HG03378 (cell line): ENCODE results near the gene SLC26A2.
A peak's percentile ranks its signal among the peaks of the same experiment; 100 is the strongest.

Experiments used
- ATAC-seq: cut with Tn5 transposase; IDR thresholded peaks from one replicate; pipeline ENCODE4 v1.9.1; 2021; ENCODE audit warnings: mild to moderate bottlenecking, moderate library complexity; ENCODE audit not compliant: unreplicated experiment

SLC26A2 gene

DNA sequence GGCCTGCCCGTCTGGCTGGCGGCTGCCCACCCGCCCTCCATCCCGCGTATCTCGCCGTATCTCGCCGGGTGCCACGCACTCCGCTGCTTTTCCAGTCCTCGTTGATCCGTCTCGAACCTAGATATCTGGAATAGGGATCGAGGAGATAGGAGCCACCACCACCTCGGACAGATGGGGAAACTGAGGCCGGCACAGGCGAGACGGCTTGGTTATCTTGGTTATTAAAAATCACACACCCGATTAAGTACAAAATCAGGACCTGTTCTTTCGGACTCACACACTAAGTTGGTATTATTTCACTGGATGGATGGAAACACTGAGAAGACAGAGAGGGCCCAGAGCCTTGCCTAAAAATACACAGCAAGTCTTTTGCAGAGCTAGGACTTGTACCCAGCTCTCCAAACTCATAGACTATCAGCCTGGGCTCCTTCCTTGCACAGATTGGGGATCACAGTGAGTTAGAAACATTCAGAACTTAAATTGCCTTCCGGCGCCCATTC is 678 bp downstream of the SLC26A2 start:
- no peak for ATAC-seq

DNA sequence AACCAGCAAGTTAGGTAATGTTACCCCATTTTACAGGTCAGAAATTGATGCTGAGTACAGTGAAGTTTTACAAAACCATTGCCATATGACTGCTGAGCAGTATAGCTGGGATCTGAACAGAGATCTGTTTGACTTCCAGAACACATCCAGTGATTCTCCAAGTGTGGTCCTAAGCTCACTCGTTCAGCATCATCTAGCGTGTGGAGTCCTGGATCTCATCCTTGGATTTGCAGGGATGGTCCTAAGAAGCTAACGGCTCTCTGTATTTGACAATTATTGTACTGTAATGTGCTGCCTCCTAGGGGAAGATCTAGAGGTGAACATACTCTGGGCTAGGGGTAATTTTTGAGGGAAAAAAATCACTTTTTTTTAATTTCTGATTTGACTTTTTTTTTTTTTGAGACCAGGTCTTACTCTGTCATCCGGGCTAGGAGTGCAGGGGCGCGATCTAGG is 1.4 kb downstream of the SLC26A2 start:
- ATAC-seq = no peak

DNA sequence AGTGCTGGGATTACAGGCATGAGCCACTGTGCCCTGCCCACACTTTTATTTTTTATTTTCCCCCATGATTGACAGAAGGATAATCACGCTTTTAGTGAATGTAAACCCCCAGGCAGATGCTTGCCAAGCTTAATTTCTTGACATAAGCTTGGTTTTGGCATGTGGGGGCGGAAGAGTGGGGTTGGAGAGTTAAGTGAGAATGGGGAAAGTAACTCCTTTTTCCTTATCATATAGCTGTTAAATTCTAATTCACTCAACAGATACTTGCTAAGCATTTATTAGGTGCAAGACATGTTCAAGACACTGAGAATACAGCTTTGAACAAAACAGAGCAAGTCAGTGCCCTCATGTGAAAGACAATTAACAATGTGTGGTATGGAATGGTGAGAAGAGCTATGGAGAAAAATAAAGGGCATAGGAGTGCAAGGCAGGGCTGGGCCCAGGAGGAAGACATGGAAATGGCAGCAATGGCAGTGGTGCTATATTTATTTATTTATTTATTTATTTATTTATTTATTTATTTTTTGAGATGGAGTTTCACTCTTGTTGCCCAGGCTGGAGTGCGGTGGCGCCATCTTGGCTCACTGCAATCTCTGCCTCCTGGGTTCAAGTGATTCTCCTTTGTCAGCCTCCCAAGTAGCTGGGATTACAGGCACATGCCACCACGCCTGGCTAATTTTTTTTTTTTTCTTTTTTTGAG is 2.2 kb downstream of the SLC26A2 start:
- no peak for ATAC-seq

DNA sequence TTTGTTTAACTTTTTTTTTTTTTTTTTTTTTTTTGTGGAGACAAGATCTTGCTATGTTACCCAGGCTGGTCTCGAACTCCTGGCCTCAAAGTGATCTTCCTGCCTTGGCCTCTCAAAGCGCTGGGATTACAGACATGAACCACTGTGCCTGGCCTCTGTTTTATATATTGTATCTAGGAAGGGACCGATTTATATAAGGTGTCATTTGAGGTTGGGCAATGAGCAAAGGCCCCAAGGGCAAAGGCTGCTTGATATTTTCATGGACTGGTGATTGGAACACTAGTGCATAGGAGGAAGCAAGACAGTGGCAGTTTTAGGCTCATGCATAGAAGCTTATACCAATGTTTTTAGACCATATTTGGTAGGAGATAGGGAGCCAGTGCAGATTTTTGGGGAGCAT is 3.2 kb downstream of the SLC26A2 start:
- ATAC-seq = no peak

DNA sequence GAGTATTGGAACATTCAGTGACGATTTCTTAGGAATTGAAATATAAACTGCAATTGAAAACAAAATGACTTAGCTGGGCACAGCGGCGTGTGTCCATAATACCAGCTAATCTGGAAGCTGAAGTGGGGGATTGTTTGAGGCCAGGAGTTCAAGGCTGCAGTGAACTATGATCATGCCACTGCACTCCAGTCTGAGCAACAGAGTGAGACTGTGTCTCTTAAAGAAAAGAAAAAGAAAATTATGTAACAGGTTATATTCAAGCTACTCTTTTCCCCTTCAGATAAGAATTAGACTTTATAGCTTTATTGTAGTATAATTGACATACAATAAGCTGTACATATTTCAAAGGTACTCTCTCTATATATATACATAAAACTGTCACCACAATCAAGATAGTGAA is 6.4 kb downstream of the SLC26A2 start:
- no peak for ATAC-seq

DNA sequence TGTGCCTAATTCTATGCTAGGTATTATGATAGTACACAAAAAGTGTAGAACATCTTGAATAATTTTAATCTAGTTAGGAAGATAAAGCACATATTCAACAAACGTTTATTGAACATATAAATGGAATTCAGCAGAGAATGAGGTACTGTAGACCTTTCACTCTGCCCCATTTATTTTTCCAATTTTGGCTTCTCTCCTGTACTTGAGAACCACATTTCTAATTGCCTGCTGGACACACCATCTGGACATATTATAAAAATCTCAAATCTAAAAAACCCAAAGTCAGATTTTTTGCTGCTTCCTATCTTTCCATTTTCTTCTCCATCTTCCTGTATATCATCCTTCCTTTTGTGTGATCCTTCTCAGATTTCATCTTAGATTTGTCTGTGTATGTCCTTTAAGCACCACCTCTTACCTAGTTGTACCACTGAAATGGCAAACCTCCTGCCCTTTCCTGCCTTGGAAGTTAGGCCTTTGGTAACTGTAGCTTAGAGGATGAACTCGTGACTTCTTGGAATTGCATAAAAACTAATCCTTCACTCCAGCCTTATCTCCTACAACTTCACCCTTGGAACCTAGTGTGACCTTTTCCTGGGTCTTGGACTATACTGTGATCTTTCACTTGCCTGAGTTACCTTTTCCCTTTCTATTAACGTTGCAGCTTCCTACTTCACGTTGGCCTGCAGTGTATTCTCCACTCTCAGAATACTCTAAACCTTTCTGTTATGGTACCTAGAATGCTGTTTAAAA is 8.8 kb downstream of the SLC26A2 start:
- ATAC-seq = no peak

GRCh38 chr5:149975409-149975808 is 14.9 kb downstream of the SLC26A2 start:
- ATAC-seq = no peak

DNA sequence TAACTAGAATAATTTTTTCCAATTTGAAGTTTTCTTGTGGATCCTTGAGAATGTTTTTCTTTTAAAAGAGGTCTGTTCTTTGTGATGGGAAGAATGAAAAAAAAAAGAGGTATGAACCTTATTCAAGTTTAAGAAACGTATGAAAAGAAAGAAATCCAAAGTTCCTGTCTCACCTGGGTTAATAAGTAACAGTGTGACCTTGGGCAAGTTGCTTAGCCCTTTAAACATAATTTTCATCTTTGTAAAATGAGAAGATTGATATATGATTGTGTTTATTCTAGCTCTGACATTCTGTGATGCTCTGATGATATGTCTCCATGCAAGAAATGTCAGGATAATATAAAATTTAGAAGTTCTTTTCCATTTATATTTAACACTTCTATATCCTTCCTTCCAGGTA is 19.3 kb downstream of the SLC26A2 start:
- ATAC-seq = no peak

DNA sequence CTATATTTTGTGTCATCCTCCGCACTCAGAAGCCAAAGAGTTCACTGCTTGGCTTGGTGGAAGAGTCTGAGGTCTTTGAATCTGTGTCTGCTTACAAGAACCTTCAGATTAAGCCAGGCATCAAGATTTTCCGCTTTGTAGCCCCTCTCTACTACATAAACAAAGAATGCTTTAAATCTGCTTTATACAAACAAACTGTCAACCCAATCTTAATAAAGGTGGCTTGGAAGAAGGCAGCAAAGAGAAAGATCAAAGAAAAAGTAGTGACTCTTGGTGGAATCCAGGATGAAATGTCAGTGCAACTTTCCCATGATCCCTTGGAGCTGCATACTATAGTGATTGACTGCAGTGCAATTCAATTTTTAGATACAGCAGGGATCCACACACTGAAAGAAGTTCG is 20.6 kb downstream of the SLC26A2 start:
- no peak for ATAC-seq

GRCh38 chr5:149982505-149982904 is 21.9 kb downstream of the SLC26A2 start:
- no peak for ATAC-seq

DNA sequence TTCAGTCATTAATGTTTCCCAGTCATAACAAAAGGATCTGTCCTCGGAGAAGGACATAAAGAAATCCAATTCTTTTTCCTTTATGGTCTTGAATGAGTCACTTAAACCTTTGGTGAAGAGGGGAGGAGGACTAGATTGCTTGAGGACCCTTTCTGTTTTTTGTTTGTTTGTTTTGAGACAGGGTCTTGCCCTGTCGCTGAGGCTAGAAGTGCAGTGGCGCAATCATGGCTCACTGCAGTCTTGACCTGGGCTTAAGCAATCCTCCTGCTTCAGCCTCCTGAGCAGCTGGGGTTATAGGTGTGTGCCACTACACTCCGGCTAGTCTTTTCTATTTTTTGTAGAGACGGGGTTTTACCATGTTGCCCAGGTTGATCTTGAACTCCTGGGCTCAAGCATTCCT is 27.6 kb downstream of the SLC26A2 start:
- ATAC-seq = no peak

GRCh38 chr5:149990518-149991376 is 30.2 kb downstream of the SLC26A2 start:
- ATAC-seq = peak; percentile 82

- no peak for ATAC-seq
Measured at GRCh38 chr5:149993471-149993870, 32.9 kb downstream of the SLC26A2 start.

- no peak for ATAC-seq
Measured at GRCh38 chr5:149995385-149996204, 35.0 kb downstream of the SLC26A2 start.

DNA sequence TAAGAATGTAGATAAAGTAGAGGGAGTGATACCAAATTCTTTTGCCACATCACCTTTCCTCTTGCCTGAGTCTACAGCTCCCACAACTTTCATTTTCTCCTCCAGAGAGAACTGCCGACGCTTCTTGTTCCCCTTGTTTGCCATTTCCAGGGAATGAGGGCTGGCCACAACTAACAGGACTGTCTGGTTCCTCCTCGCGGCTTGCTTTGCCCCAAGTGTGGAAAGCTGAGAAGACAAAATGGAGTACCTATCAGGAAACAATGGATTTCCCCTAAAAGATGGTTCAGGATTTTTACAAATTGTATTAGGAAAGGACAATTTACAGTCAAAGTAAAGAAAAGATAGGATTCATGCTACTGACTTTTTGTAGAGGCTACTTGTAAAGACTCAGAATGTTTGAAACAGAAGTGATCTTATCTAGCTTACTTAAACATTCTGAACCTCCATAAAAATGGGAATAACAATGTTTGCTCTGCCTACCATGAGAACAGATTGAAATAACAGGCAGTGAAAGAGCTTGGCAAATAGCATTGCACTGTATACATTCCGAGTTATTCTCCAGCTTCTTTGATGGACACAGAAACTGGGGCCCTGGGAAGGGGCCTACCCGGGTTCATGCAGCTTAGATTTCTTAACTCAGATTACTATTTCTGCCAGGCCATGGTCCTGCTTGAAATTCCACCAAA is 35.8 kb downstream of the SLC26A2 start:
- no peak for ATAC-seq

GRCh38 chr5:149998281-149998680 is 37.7 kb downstream of the SLC26A2 start:
- ATAC-seq = no peak

DNA sequence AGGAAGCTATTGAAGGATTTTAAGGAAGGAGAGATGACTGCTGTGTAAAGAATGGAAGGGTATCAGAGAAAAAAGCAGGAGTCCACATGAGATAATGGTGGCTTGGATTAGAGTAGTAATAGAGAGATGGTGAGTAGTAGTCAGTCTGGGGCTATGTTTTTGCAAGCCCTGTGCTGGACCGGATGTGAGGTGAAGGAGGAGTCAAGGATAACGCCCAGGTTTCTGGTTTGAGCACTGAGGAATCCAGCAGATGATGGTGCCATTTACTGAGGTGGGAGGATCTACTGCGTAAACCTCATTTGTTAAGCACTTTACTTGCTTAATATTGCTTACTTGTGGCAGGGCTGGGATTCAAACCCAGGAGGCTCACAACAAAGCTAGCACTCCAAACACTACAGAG is 38.8 kb downstream of the SLC26A2 start:
- ATAC-seq = no peak

DNA sequence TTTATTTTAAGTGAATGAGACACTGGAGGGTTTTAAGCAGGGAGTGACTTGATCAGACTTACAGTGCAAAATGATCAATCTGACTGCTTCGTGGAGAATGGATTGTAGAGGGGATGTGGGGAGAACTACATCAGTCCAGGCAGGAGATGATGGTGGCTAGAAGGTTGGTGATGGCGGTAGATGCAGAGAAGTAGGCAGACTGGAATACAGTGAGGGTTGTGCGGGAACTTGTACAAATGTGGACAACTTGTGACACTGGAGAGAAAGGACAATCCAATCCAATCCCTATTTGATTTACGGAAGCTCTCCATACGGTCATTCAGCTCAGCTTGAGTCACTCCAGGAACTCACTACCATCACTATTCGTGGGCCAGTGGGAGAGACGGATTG is 39.3 kb downstream of the SLC26A2 start:
- no peak for ATAC-seq

- peak; percentile 79 for ATAC-seq
Measured at GRCh38 chr5:150000256-150000989, 39.9 kb downstream of the SLC26A2 start, which contains the start of the genes HMGXB3 and TIGD6. HMGXB3 (plus strand) TSS chr5:150000739; CDS start chr5:150004853, 4,114 bp downstream. TIGD6 (minus strand) TSS chr5:150000654; CDS start chr5:149996348, 4,306 bp downstream.
